ENCODE results near the gene BIN1.

- no peak for TF ChIP-seq POLR2AphosphoS5 (IDR thresholded peaks at IDR 0.05; ENCODE audit: borderline replicate concordance, low read depth, low read length)
- no peak for TF ChIP-seq FOXP2 (optimal IDR thresholded peaks at IDR 0.05; ENCODE audit: control extremely low read depth, extremely low read length, insufficient read depth)
- TF ChIP-seq EZH2 (IDR thresholded peaks at IDR 0.05), result no peak
Observed at GRCh38 chr2:127058246-127058953, 48.6 kb downstream of the BIN1 start.
